ENCODE data around the gene MELK.

Gene MELK

DNA sequence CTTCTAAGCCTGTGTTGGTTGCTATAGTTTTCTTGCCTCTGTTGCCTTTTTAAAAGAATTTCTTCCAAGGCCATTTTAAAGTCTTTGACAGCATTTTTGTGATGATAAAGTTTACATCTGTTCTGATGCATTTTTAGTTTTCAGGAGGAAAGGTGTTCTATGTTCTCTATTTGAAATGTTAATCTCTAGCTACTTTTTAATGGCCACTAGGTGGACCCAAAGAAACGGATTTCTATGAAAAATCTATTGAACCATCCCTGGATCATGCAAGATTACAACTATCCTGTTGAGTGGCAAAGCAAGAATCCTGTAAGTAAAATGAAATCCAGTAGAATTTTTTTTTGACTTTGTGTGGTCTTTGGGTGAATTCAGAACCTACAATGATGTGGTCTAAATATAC is 60.2 kb downstream of the MELK start:
- Histone ChIP-seq H3K9ac (ENCODE audit: low read depth, low read length) (no peak overlapping the region), H3K36me3 (ENCODE audit: insufficient read depth, low read length) (peaks cover 39% of the 10 kb centered on the region), H3K27me3 (ENCODE audit: control insufficient read depth, insufficient read depth, low read length) (no peaks in the 10 kb centered on the region), H3K9me3 (replicated peaks; ENCODE audit: low read length) (no peaks in the 10 kb centered on the region), H3K4me1 (ENCODE audit: control insufficient read depth, insufficient read depth, low read length) (no peaks in the 10 kb centered on the region), H3K4me2 (ENCODE audit: low read length) (no peak overlapping the region), H3K4me3 (ENCODE audit: low read length) (no peak overlapping the region)

DNA sequence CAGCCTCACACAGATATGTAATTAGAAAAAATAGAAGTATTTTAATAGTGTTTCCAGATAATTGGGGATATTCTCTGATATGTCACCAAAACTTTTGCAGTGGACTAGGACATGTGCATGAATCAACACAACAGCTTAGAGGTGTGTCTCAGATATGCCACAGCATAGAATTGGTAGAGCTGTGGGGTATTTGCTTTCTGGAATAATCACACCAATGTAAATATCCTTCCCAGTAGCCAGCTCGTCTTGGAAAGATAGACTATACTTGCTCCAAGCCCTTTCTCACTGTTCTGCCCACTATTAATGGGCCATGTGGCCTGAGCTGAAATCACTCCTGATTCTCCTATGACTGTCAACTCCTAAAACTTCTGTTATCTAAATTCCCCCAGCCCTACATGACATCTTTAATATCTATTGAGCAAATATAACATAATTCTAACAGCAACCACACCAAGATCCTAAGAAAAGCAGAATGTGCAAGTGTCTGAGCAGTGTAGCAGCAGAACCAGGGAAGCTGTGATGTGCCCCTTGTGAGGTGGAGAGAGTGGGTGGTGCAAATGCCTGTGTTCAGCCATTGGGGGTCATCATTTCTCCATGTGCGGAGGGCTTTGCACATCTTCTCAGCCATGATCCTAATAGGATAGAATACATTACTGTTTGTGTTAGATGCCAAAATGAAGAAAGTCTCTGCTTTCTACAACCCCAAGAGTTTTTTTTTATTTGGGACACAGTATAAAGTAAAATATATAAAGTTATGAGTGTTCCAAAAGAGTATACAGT is 65.0 kb downstream of the MELK start:
- Histone ChIP-seq H3K4me3 (ENCODE audit: low read length) (no peak overlapping the region), H3K4me2 (ENCODE audit: low read length) (no peak overlapping the region), H3K27me3 (ENCODE audit: control insufficient read depth, insufficient read depth, low read length) (no peaks in the 10 kb centered on the region), H3K9me3 (replicated peaks; ENCODE audit: low read length) (no peaks in the 10 kb centered on the region), H3K4me1 (ENCODE audit: control insufficient read depth, insufficient read depth, low read length) (no peaks in the 10 kb centered on the region), H3K36me3 (ENCODE audit: insufficient read depth, low read length) (peaks cover 26% of the 10 kb centered on the region), H3K9ac (ENCODE audit: low read depth, low read length) (no peak overlapping the region)

DNA sequence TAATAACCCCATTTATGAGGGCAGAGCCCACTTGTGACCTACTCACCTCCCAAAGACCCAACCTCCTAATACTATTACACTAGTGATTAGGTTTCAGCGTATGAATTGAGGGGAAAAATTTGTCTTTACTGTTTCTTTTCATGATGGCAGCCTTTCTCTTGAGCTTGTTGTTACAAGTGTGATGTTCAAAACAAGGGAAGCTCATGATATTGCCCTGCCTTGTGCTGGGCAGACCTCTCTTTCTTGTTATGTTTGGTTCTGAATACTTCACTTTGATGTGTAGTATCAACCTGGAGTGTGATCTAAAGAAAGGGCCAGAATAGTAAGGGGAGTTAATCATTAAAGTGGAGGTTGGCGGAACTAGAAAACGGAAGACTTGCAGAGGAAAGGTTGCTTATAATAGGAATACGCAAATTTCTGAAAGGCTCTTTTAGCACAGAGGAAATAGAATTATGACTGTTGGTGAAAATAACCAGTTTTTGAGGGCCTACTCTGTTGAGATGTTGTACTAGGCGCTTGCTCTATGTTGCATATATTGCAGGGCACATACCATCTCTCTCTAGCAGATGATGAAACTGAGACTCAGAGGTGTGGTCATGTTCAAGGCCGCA is 68.2 kb downstream of the MELK start:
- Histone ChIP-seq H3K9ac (ENCODE audit: low read depth, low read length) (no peak overlapping the region), H3K4me2 (ENCODE audit: low read length) (no peak overlapping the region), H3K4me3 (ENCODE audit: low read length) (no peak overlapping the region), H3K27me3 (ENCODE audit: control insufficient read depth, insufficient read depth, low read length) (no peaks in the 10 kb centered on the region), H3K4me1 (ENCODE audit: control insufficient read depth, insufficient read depth, low read length) (no peaks in the 10 kb centered on the region), H3K9me3 (replicated peaks; ENCODE audit: low read length) (no peaks in the 10 kb centered on the region), H3K36me3 (ENCODE audit: insufficient read depth, low read length) (peaks cover 28% of the 10 kb centered on the region)

DNA sequence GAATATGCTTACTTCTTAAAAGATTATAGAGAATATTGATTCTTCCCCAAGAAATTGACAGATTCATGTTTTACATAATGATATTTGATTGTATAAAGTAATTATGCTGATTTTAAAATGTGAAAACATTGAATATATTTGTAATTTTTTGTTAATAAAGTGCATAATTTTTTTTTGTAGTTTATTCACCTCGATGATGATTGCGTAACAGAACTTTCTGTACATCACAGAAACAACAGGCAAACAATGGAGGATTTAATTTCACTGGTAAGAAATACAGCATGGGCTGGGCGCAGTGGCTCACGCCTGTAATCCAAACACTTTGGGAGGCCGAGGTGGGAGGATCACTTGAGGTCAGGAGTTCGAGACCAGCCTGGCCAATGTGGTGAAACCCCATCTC is 70.1 kb downstream of the MELK start:
- no peaks in the 10 kb centered on the region for H3K27me3 ChIP-seq (ENCODE audit: control insufficient read depth, insufficient read depth, low read length)
- no peak overlapping the region for H3K4me2 ChIP-seq (ENCODE audit: low read length)
- no peak overlapping the region for H3K4me3 ChIP-seq (ENCODE audit: low read length)
- H3K9me3 ChIP-seq (replicated peaks; ENCODE audit: low read length) = no peaks in the 10 kb centered on the region
- no peak overlapping the region for H3K9ac ChIP-seq (ENCODE audit: low read depth, low read length)
- no peaks in the 10 kb centered on the region for H3K4me1 ChIP-seq (ENCODE audit: control insufficient read depth, insufficient read depth, low read length)
- H3K36me3 ChIP-seq (ENCODE audit: insufficient read depth, low read length) = peaks cover 27% of the 10 kb centered on the region

DNA sequence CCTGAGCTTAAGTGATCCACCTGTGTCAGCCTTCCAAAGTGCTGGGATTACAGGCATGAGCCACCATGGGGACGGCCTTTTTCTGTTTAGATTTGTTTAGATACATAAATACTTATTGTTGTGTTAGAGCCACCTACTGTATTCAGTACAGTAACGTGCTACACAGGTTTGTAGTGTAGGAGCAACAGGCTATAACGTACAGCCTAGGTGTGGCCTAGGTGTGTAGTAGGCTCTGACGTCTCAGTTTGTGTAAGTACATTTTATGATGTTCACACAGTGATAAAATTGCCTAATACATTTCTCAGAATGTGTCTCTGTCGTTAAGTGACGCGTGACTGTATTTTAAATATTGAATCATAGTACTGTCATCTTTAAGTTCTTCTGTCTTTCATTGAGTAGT is 84.1 kb downstream of the MELK start:
- H3K27me3 ChIP-seq (ENCODE audit: control insufficient read depth, insufficient read depth, low read length) = no peaks in the 10 kb centered on the region
- H3K4me2 ChIP-seq (ENCODE audit: low read length) = no peak overlapping the region
- peaks cover 24% of the 10 kb centered on the region for H3K36me3 ChIP-seq (ENCODE audit: insufficient read depth, low read length)
- no peaks in the 10 kb centered on the region for H3K4me1 ChIP-seq (ENCODE audit: control insufficient read depth, insufficient read depth, low read length)
- H3K4me3 ChIP-seq (ENCODE audit: low read length) = no peak overlapping the region
- no peak overlapping the region for H3K9ac ChIP-seq (ENCODE audit: low read depth, low read length)
- H3K9me3 ChIP-seq (replicated peaks; ENCODE audit: low read length) = no peaks in the 10 kb centered on the region

DNA sequence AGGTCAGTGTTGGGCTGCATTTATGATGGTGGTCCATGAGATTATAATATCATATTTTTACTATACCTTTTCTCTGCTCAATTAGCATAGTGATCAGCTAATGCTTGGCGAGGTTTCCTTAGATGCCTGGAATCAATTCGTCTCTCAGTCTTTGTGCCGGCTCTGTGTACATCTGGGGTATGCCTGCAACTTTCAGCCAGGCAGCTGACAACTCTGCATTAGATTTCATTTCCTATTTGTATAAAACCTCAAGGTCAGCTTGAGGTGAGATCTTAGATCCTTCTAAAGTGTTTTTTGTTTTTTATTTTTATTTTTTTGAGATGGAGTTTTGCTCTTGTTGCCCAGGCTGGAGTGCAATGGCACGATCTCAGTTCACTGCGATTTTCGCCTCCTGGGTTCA is 86.8 kb downstream of the MELK start:
- Histone ChIP-seq H3K9me3 (replicated peaks; ENCODE audit: low read length) (no peaks in the 10 kb centered on the region), H3K36me3 (ENCODE audit: insufficient read depth, low read length) (peaks cover 12% of the 10 kb centered on the region), H3K4me2 (ENCODE audit: low read length) (no peak overlapping the region), H3K4me1 (ENCODE audit: control insufficient read depth, insufficient read depth, low read length) (no peaks in the 10 kb centered on the region), H3K9ac (ENCODE audit: low read depth, low read length) (no peak overlapping the region), H3K27me3 (ENCODE audit: control insufficient read depth, insufficient read depth, low read length) (no peaks in the 10 kb centered on the region), H3K4me3 (ENCODE audit: low read length) (no peak overlapping the region)

DNA sequence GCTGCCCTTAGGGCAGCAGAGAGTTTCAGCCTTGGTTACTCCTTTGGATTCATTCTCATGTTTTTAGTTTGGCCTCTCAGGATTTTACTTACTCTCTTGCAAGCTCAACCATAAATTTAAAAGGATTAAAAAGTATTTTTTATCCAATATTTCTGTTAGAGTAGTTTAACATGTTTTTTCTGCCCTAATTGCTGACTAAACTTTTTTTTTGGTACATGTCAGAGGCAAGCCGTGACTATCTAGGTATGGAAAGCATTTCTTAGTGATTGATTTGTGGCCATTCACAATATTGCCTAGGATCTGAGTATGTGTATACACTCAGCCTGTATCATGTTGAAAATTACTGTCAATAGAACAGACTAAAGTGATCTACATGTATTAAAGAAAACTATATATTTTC is 92.1 kb downstream of the MELK start:
- Histone ChIP-seq H3K27me3 (ENCODE audit: control insufficient read depth, insufficient read depth, low read length) (no peaks in the 10 kb centered on the region), H3K4me3 (ENCODE audit: low read length) (no peak overlapping the region), H3K36me3 (ENCODE audit: insufficient read depth, low read length) (peaks cover 25% of the 10 kb centered on the region), H3K4me2 (ENCODE audit: low read length) (no peak overlapping the region), H3K9me3 (replicated peaks; ENCODE audit: low read length) (no peaks in the 10 kb centered on the region), H3K4me1 (ENCODE audit: control insufficient read depth, insufficient read depth, low read length) (peaks cover 18% of the 10 kb centered on the region), H3K9ac (ENCODE audit: low read depth, low read length) (no peak overlapping the region)

- no peak overlapping the region for H3K4me2 ChIP-seq (ENCODE audit: low read length)
- no peaks in the 10 kb centered on the region for H3K27me3 ChIP-seq (ENCODE audit: control insufficient read depth, insufficient read depth, low read length)
- H3K4me3 ChIP-seq (ENCODE audit: low read length) = no peak overlapping the region
- H3K9me3 ChIP-seq (replicated peaks; ENCODE audit: low read length) = no peaks in the 10 kb centered on the region
- peaks cover 18% of the 10 kb centered on the region for H3K4me1 ChIP-seq (ENCODE audit: control insufficient read depth, insufficient read depth, low read length)
- peaks cover 25% of the 10 kb centered on the region for H3K36me3 ChIP-seq (ENCODE audit: insufficient read depth, low read length)
- no peak overlapping the region for H3K9ac ChIP-seq (ENCODE audit: low read depth, low read length)
Measured at GRCh38 chr9:36665387-36665786, 92.7 kb downstream of the MELK start.

DNA sequence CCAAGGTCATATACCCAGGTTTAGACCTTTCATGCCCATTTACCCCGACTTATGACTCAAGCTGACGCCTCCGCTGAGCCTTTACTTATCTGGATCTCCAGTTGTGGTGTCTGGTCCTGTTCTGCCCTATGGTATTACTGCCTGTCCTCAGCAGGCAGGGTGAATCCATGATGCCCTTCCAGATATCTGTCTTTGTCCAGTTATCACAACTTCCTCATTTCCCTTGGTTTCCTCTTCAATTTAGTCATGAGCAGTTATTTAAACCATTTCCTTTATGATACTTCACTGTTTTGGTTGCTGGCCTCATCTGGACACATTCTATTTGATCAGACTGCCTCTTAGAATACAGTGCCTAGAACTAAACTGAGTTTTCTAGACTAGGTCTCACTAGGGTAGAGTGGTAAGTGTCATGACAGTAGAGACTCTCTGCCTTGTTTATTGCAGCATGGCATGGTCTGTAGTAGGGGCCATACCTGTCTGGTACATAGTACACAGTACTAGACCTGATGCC is 93.3 kb downstream of the MELK start:
- Histone ChIP-seq H3K27me3 (ENCODE audit: control insufficient read depth, insufficient read depth, low read length) (no peaks in the 10 kb centered on the region), H3K4me1 (ENCODE audit: control insufficient read depth, insufficient read depth, low read length) (peaks cover 18% of the 10 kb centered on the region), H3K9ac (ENCODE audit: low read depth, low read length) (no peak overlapping the region), H3K36me3 (ENCODE audit: insufficient read depth, low read length) (peaks cover 29% of the 10 kb centered on the region), H3K4me2 (ENCODE audit: low read length) (no peak overlapping the region), H3K4me3 (ENCODE audit: low read length) (no peak overlapping the region), H3K9me3 (replicated peaks; ENCODE audit: low read length) (no peaks in the 10 kb centered on the region)

DNA sequence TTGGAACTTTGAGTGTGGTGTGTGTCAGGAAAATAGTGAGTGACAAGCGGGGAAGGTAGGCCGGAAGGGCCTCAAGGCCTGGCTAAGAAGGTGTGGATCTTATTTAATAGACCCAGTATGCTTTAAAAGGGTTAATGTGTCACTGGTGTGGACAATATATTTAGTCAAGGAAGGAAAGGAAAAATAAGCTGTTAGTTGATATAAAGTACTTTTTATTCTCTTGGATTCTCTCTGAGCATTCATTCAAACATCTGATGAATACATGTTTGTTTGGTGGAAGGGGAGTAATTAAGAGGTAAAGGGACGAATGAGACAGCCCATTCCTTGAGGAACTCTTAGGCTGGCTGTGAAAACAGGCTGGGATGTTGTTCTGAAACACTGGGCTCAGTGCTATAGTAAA is 98.9 kb downstream of the MELK start:
- Histone ChIP-seq H3K4me3 (ENCODE audit: low read length) (no peak overlapping the region), H3K4me2 (ENCODE audit: low read length) (no peak overlapping the region), H3K9ac (ENCODE audit: low read depth, low read length) (no peak overlapping the region), H3K4me1 (ENCODE audit: control insufficient read depth, insufficient read depth, low read length) (peaks cover 2% of the 10 kb centered on the region), H3K36me3 (ENCODE audit: insufficient read depth, low read length) (peaks cover 46% of the 10 kb centered on the region), H3K9me3 (replicated peaks; ENCODE audit: low read length) (no peaks in the 10 kb centered on the region), H3K27me3 (ENCODE audit: control insufficient read depth, insufficient read depth, low read length) (no peaks in the 10 kb centered on the region)

DNA sequence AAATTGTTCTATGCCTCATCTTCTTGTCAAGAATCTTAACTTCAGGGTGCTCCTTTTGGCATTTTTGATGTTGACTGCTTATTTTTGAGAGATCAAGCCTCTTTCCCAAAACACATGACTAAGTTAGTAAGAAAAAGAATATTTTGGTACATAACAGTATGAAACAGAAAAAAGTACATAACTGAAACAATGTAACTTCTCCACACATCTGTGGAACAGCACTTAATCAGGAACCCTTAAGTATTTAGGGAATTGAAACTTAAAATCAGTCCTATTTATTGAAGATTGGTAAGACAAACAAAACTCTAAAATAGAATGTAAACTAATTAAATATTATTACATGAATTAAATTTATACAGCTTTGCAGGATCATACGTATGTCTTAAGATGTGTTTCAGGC is 103.4 kb downstream of the MELK start:
- Histone ChIP-seq H3K27me3 (ENCODE audit: control insufficient read depth, insufficient read depth, low read length) (no peaks in the 10 kb centered on the region), H3K9ac (ENCODE audit: low read depth, low read length) (no peak overlapping the region), H3K9me3 (replicated peaks; ENCODE audit: low read length) (no peaks in the 10 kb centered on the region), H3K4me1 (ENCODE audit: control insufficient read depth, insufficient read depth, low read length) (no peaks in the 10 kb centered on the region), H3K36me3 (ENCODE audit: insufficient read depth, low read length) (peaks cover 41% of the 10 kb centered on the region), H3K4me2 (ENCODE audit: low read length) (no peak overlapping the region), H3K4me3 (ENCODE audit: low read length) (no peak overlapping the region)
